Endothelial cell of umbilical vein (primary cell): ENCODE results near the gene NABP1. TPM values are rescaled to one million over a fixed set of nuclear protein-coding genes. Genes with fewer than 3 reads are reported as not detected.

Source experiments
- BruUV-seq: library from RNA; stranded (reverse); fragments of 400-500 nt; replicated peaks from 2 replicates; lab custom pipeline; 2021; lab: Mats Ljungman, UMichigan
- CTCF ChIA-PET: fragments of 300-600, 350-600 bp; sonication (Branson Sonifier 250); formaldehyde crosslinking; loops from one replicate; lab custom pipeline; 2021; ENCODE audit warnings: antibody characterized with exemption, inconsistent platforms; lab: Charles Lee
- POLR2A ChIA-PET: fragments of 300-600, 350-600 bp; sonication (Branson Sonifier 250); formaldehyde crosslinking; loops from one replicate; lab custom pipeline; 2021; ENCODE audit warnings: antibody characterized with exemption, inconsistent platforms; lab: Charles Lee
- DNase-seq: peaks from one replicate; pipeline ENCODE4 v3.0.0-alpha.2; 2011; ENCODE audit warnings: low read depth, low spot score
- FAIRE-seq: peaks from 2 replicates; lab custom pipeline; 2011; peaks lifted over from hg19 to GRCh38; lab: Jason Lieb, UNC
- H2AFZ ChIP-seq: 2 replicates; pipeline ENCODE4 v1.6.0; 2012; ENCODE audit warnings: low read depth, low read length, control low read depth, inconsistent platforms
- H3K27ac ChIP-seq: 2 replicates; pipeline ENCODE4 v1.5.1; 2011; ENCODE audit warnings: low read depth, mild to moderate bottlenecking, control low read depth, low read length, moderate library complexity; ENCODE audit not compliant: insufficient read depth
- H3K27me3 ChIP-seq, 2 experiments: 2 replicates each; pipeline versions ENCODE4 v1.6.0 to v1.6.1; 2011; ENCODE audit warnings: low read length in 2 of 2, mixed read lengths in 1 of 2; ENCODE audit not compliant: control insufficient read depth in 2 of 2, insufficient read depth in 2 of 2
- H3K36me3 ChIP-seq, 2 experiments: 2 replicates in 1 of 2; 3 replicates in 1 of 2; pipeline ENCODE4 v1.5.1; 2011; ENCODE audit warnings: low read length in 2 of 2, mild to moderate bottlenecking in 1 of 2, moderate library complexity in 1 of 2; ENCODE audit not compliant: control insufficient read depth in 2 of 2, insufficient read depth in 2 of 2; ENCODE audit errors: extremely low read depth in 1 of 2
- H3K4me1 ChIP-seq: 3 replicates; pipeline ENCODE4 v1.5.1; 2011; ENCODE audit warnings: mild to moderate bottlenecking, low read length; ENCODE audit not compliant: control insufficient read depth, insufficient read depth; ENCODE audit errors: extremely low read depth
- H3K4me2 ChIP-seq: 2 replicates; pipeline ENCODE4 v1.6.1; 2011; ENCODE audit warnings: low read length, control low read depth, mixed read lengths; ENCODE audit not compliant: insufficient read depth
- H3K4me3 ChIP-seq, 3 experiments: fragments of 200-600 bp in 1 of 3; sonication (generic), shearing (Covaris generic) in 1 of 3; replicated peaks in 1 of 3; 2 replicates each; pipeline ENCODE4 v1.5.1; 2011 to 2016; ENCODE audit warnings: control low read depth in 3 of 3, low read length in 3 of 3, mild to moderate bottlenecking in 2 of 3, inconsistent platforms in 1 of 3, low read depth in 1 of 3, moderate library complexity in 1 of 3; ENCODE audit not compliant: insufficient read depth in 1 of 3
- H3K79me2 ChIP-seq: 2 replicates; pipeline ENCODE4 v1.6.0; 2012; ENCODE audit warnings: low read length, inconsistent platforms; ENCODE audit not compliant: control insufficient read depth, insufficient read depth
- H3K9ac ChIP-seq: replicated peaks from 2 replicates; pipeline ENCODE3; 2011; ENCODE audit warnings: low read length, control low read depth; ENCODE audit not compliant: insufficient read depth; ENCODE audit errors: extremely low read depth
- H3K9me1 ChIP-seq: replicated peaks from 3 replicates; pipeline ENCODE4 v1.6.0; 2011; ENCODE audit warnings: mild to moderate bottlenecking, low read length; ENCODE audit not compliant: control insufficient read depth, insufficient read depth; ENCODE audit errors: extremely low read depth
- H3K9me3 ChIP-seq: replicated peaks from 2 replicates; pipeline ENCODE4 v1.5.1; 2012; ENCODE audit warnings: low read length, inconsistent platforms; ENCODE audit not compliant: control insufficient read depth, insufficient read depth
- H4K20me1 ChIP-seq: replicated peaks from 2 replicates; pipeline ENCODE3; 2011; ENCODE audit warnings: mild to moderate bottlenecking, low read length; ENCODE audit not compliant: control insufficient read depth, insufficient read depth; ENCODE audit errors: extremely low read depth
- EZH2 ChIP-seq: IDR thresholded peaks from 2 replicates; pipeline ENCODE4 v1.6.1; 2012; ENCODE audit warnings: borderline replicate concordance, low read depth, mild to moderate bottlenecking, moderate library complexity, low read length, inconsistent platforms; ENCODE audit not compliant: severe bottlenecking
- FOS ChIP-seq: IDR thresholded peaks from 2 replicates; pipeline ENCODE4 v1.6.1; 2011; ENCODE audit warnings: mild to moderate bottlenecking, low read length, moderate library complexity, borderline replicate concordance; ENCODE audit not compliant: insufficient read depth
- GATA2 ChIP-seq: IDR thresholded peaks from 2 replicates; pipeline ENCODE4 v1.7.0; 2011; ENCODE audit warnings: low read depth, mild to moderate bottlenecking, moderate library complexity, mixed read lengths, low read length; ENCODE audit not compliant: insufficient read length, insufficient read depth
- JUN ChIP-seq: IDR thresholded peaks from 2 replicates; pipeline ENCODE4 v1.6.1; 2011; ENCODE audit warnings: borderline replicate concordance, low read depth; ENCODE audit not compliant: insufficient read length, insufficient read depth
- MYC ChIP-seq: IDR thresholded peaks from one replicate; pipeline ENCODE4 v1.6.1; 2011; ENCODE audit warnings: mild to moderate bottlenecking, low read depth, low read length
- POLR2A ChIP-seq: IDR thresholded peaks from 2 replicates; pipeline ENCODE4 v1.6.1; 2012; ENCODE audit warnings: low read depth, mild to moderate bottlenecking, control low read depth, low read length
- POLR2AphosphoS5 ChIP-seq: IDR thresholded peaks from 2 replicates; pipeline ENCODE4 v1.6.1; 2012; ENCODE audit warnings: low read depth, mild to moderate bottlenecking, control low read depth, low read length, moderate library complexity; ENCODE audit not compliant: insufficient read depth
- dilution Hi-C: fragments of 300-500 bp; cut with MboI; formaldehyde crosslinking; loops from one replicate; pipeline ENCODE4 v1.15.0; 2019; ENCODE audit warnings: low sequenced_read_pairs; ENCODE audit not compliant: extremely low pct_ligation_motif_present
- intact Hi-C: fragments of 100-400 bp; cut with micrococcal nuclease; formaldehyde crosslinking; loops from one replicate; pipeline ENCODE4 v1.10.0; 2022
- polyA plus RNA-seq, 4 experiments: library from polyadenylated mRNA; depleted of rRNA in 3 of 4; stranded (reverse) in 3 of 4; unstranded in 1 of 4; fragments of >200 nt; gene quantifications; 2 replicates each; pipeline versions ENCODE4 v1.2.1 to v1.2.3, GENCODE V29; 2011 to 2012; ENCODE audit warnings: missing spikeins in 1 of 4
- total RNA-seq: library from RNA; stranded (reverse); gene quantifications from 2 replicates; pipeline ENCODE4 v1.2.3, GENCODE V29; 2021
- TF ChIP-seq, protein P1 (sequence below): IDR thresholded peaks from 2 replicates; pipeline ENCODE4 v1.6.1; 2011; ENCODE audit not compliant: insufficient read depth, insufficient read length
- TF ChIP-seq, protein P2 (sequence below), 2 donors: IDR thresholded peaks; 1 replicate in 1 of 2; 2 replicates in 1 of 2; pipeline ENCODE4 v1.5.1; 2011; ENCODE audit warnings: low read length in 2 of 2, mild to moderate bottlenecking in 2 of 2, moderate library complexity in 2 of 2, control low read depth in 1 of 2, inconsistent platforms in 1 of 2, low read depth in 1 of 2; ENCODE audit not compliant: insufficient read depth in 1 of 2; ENCODE audit errors: extremely low read depth in 1 of 2

Gene NABP1
- total and polyA plus RNA-seq, 2 donors (not counting 3 experiments of a cell fraction or from before 2014, with no cell fraction given) = 14.7 to 47.6 TPM

DNA sequence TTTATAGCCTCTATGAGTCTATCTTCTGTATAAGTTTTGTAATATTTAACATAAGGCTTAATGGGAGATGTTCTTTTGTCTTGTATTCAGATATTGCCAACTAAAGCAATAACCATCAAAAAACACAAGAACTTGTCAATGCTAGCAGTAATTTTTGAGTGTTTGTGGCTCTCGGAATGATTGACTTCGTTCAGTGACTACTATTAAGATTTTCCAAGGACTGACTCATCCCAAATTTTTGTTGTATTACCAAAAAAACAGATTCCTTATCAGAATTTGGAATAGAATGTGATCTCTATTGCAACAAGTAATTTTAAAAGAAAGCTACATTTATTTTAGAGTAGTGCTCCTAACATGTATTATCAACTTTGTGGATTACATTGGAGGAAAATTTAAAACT, 8.1 kb downstream of the NABP1 start:
- FAIRE-seq (no peak), DNase-seq (no peak)
- intact Hi-C loops = loop anchor here (10.0 kb wide), 1 partner anchor 289 kb away; no protein-coding TSS in a partner anchor
- Histone ChIP-seq H4K20me1 (no peaks in the 10 kb centered on the region), H3K79me2 (peaks cover 23% of the 10 kb centered on the region), H3K4me2 (no peak overlapping the region), H3K9ac (no peak overlapping the region), H3K27ac (no peak overlapping the region), H3K36me3 (peaks cover 4 to 46% of the 10 kb centered on the region in 2 experiments), H2AFZ (no peak overlapping the region), H3K9me3 (no peaks in the 10 kb centered on the region), H3K27me3 (no peaks in the 10 kb centered on the region), H3K9me1 (no peaks in the 10 kb centered on the region), H3K4me1 (peaks cover 57% of the 10 kb centered on the region), H3K4me3 (no peak overlapping the region)
- CTCF ChIA-PET = interaction anchor here (1.3 kb wide), 1 partner anchor 120 kb away, joined by 5 read pairs; no protein-coding TSS in a partner anchor
- no TSS peak for BruUV-seq
- POLR2A ChIA-PET = interaction anchor here (0.5 kb wide), 1 partner anchor 8 kb away, joined by 3 read pairs; the partner anchor contains the start of gene NABP1
- TF ChIP-seq GATA2 (no peak), POLR2AphosphoS5 (no peak), FOS (no peak), JUN (no peak), POLR2A (no peak), EZH2 (no peak), MYC (no peak)
- TF ChIP-seq, protein P1, sequence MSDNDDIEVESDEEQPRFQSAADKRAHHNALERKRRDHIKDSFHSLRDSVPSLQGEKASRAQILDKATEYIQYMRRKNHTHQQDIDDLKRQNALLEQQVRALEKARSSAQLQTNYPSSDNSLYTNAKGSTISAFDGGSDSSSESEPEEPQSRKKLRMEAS = no peak
- TF ChIP-seq, protein P2, sequence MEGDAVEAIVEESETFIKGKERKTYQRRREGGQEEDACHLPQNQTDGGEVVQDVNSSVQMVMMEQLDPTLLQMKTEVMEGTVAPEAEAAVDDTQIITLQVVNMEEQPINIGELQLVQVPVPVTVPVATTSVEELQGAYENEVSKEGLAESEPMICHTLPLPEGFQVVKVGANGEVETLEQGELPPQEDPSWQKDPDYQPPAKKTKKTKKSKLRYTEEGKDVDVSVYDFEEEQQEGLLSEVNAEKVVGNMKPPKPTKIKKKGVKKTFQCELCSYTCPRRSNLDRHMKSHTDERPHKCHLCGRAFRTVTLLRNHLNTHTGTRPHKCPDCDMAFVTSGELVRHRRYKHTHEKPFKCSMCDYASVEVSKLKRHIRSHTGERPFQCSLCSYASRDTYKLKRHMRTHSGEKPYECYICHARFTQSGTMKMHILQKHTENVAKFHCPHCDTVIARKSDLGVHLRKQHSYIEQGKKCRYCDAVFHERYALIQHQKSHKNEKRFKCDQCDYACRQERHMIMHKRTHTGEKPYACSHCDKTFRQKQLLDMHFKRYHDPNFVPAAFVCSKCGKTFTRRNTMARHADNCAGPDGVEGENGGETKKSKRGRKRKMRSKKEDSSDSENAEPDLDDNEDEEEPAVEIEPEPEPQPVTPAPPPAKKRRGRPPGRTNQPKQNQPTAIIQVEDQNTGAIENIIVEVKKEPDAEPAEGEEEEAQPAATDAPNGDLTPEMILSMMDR (IDR thresholded peaks at IDR 0.05; ENCODE audit: extremely low read depth in 1 of 2, insufficient read depth in 1 of 2, low read depth in 1 of 2, low read length in 2 of 2) = no peak
- dilution Hi-C loops = no loop called here
